HUES48 (cell line): ENCODE data around the gene ATCAY.

Source experiments
- H3K27ac ChIP-seq: one replicate; pipeline ENCODE4 v1.7.0; 2013; ENCODE audit warnings: low read depth, low read length, inconsistent platforms
- H3K27me3 ChIP-seq: 2 replicates; pipeline ENCODE4 v1.6.1; 2013; ENCODE audit warnings: mild to moderate bottlenecking, low read length; ENCODE audit not compliant: control insufficient read depth, insufficient read depth
- H3K36me3 ChIP-seq: 2 replicates; pipeline ENCODE4 v1.6.1; 2013; ENCODE audit warnings: low read length; ENCODE audit not compliant: control insufficient read depth, insufficient read depth
- H3K4me1 ChIP-seq: 2 replicates; pipeline ENCODE4 v1.6.1; 2013; ENCODE audit warnings: mild to moderate bottlenecking, low read length; ENCODE audit not compliant: control insufficient read depth, insufficient read depth
- H3K4me3 ChIP-seq: 2 replicates; pipeline ENCODE4 v1.5.1; 2013; ENCODE audit warnings: mild to moderate bottlenecking, low read depth, low read length
- H3K9ac ChIP-seq: 2 replicates; pipeline ENCODE4 v1.6.1; 2013; ENCODE audit warnings: mild to moderate bottlenecking, low read depth, low read length, moderate library complexity
- H3K9me3 ChIP-seq: 2 replicates; pipeline ENCODE4 v1.6.1; 2013; ENCODE audit warnings: low read length; ENCODE audit not compliant: control insufficient read depth, insufficient read depth

Gene ATCAY, protein sequence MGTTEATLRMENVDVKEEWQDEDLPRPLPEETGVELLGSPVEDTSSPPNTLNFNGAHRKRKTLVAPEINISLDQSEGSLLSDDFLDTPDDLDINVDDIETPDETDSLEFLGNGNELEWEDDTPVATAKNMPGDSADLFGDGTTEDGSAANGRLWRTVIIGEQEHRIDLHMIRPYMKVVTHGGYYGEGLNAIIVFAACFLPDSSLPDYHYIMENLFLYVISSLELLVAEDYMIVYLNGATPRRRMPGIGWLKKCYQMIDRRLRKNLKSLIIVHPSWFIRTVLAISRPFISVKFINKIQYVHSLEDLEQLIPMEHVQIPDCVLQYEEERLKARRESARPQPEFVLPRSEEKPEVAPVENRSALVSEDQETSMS

DNA sequence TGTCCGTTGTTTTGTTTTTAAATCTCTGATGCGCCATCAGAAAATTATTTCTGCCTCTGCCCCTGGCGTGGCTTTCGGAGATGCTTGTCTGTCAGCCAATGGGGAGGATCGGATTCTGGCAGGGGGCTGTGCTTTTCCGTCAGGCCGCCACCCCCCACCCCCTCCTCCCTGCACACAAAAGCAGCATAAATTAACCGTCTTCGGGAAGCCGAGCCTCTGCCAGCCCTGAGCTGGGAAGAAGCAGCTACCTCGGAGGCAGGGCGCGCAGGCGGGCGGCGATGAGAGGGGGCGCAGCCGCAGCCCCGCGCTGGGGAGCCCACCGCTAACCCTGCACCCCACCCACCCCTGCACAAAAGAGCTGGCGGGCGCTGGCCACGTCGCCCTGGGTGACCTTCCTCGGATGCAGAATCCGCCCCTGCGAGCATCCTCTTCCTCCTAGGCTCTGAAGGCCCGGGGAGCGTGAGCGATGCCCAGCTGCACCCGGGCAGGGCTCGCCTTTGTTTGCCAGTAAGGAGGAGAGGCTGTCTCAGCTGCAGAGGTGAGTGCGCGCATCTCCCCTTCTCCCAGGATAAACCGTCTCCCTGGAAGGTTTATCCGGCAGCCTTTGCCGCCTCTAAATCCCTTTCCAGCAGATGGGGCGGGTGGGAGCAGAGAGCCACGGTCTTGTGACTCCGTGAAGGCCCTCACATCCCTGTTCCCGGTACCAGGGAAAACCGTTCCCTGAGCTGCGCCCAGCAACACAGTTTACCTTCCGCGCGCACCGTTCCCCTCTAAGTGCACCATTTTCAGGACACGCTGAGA, at the start of gene ATCAY:
Gene ATCAY (plus strand): TSS at position 215 of the 801 bp plus-strand sequence. CDS start 5,083 bp downstream, outside the sequence.
- Histone ChIP-seq H3K4me3 (peak within 1 kb of the TSS; percentile 84), H3K27me3 (peaks cover 3% of the 10 kb centered on the region; the same call in 1 of the 2 replicates), H3K4me1 (no peaks in the 10 kb centered on the region), H3K27ac (no peak within 1 kb of the TSS), H3K9me3 (no peaks in the 10 kb centered on the region), H3K9ac (peak within 1 kb of the TSS; percentile 55), H3K36me3 (peaks cover 2% of the 10 kb centered on the region; the same call in 1 of the 2 replicates)

DNA sequence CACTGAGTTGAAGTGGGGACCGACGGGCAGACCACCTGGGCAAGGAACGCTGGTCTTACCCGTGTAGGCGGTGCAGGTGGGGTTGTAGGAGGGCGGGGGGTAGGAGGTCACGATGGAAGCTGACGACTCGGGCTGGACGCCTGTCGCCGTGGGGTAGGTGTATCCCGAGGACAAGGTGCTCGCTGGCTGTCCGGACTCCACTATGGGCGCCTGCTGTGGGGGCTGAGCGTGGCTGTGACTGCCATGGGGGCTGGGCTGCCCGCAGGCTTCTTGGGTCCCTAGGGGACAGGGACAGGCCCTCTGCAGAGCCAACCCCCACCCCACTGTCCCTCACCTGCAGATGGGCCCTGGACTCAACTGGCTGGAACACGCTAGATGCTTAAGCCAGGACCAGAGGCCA, 48.9 kb upstream of the ATCAY start:
- Histone ChIP-seq H3K36me3 (no peaks in the 10 kb centered on the region), H3K9me3 (no peaks in the 10 kb centered on the region), H3K27me3 (no peaks in the 10 kb centered on the region), H3K9ac (no peak overlapping the region), H3K4me1 (no peaks in the 10 kb centered on the region), H3K27ac (no peak overlapping the region), H3K4me3 (no peak overlapping the region)

DNA sequence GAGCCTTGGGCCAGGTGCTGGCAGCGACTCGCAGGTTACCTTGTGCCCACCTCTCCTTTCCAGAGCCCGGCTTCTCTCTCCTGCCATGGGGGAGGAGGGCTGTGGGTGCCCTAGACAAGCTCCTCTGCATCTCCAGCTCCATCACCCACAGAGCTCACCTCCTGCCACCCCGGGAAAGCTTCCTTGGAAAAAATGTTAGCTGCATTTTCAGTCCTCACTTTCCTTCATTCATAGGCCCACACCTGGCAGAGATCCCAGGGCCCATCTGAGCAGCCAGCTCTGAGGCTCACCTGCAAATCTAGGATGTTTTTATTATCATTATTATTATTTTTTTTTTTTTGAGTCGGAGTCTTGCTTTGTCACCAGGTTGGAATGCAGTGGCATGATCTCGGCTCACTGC, 48.5 kb upstream of the ATCAY start:
- Histone ChIP-seq H3K4me1 (no peaks in the 10 kb centered on the region), H3K36me3 (no peaks in the 10 kb centered on the region), H3K27ac (no peak overlapping the region), H3K27me3 (no peaks in the 10 kb centered on the region), H3K9ac (no peak overlapping the region), H3K9me3 (no peaks in the 10 kb centered on the region), H3K4me3 (no peak overlapping the region)

DNA sequence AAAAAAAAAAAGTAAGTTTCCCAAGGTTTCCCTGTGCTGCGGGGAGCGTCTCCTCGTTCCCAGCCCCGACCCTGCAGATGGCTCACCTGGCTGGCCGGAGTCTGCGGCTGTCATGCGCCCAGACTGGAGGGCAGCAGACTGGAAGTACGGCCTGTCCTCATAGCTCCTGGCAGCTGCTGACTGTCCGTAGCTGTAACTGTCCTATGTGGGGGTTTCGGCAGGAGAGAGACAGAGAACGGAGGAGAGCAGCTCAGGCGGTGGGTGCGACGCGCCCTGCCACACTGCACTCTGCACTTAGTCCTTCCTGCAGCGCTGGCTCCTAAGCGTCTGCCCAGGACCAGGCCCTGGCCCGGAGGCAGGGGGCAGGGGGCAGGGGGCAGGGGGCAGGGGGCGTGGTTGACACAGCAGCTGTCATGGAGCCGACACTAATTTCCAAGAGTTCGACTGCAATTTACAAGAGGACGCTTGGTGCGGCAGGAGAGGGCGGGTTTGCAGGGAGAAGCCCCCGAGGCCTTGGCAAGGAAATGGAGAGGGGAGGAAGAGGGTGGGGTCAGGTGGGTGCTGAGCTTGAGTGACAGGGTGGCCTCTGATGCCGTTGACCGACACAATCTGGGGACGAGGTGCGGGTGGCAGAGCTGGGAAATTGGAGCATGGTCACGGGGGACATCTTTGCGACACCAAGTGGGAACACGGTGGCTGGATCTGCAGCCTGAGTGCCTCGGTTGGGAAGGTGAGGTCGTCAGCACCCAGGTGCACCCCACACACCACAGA, 46.7 kb upstream of the ATCAY start:
- peaks cover 4% of the 10 kb centered on the region; the same call in 1 of the 2 replicates for H3K9me3 ChIP-seq
- H3K9ac ChIP-seq: no peak overlapping the region
- H3K27ac ChIP-seq: no peak overlapping the region
- H3K27me3 ChIP-seq: no peaks in the 10 kb centered on the region
- no peaks in the 10 kb centered on the region for H3K4me1 ChIP-seq
- H3K4me3 ChIP-seq: no peak overlapping the region
- H3K36me3 ChIP-seq: no peaks in the 10 kb centered on the region

DNA sequence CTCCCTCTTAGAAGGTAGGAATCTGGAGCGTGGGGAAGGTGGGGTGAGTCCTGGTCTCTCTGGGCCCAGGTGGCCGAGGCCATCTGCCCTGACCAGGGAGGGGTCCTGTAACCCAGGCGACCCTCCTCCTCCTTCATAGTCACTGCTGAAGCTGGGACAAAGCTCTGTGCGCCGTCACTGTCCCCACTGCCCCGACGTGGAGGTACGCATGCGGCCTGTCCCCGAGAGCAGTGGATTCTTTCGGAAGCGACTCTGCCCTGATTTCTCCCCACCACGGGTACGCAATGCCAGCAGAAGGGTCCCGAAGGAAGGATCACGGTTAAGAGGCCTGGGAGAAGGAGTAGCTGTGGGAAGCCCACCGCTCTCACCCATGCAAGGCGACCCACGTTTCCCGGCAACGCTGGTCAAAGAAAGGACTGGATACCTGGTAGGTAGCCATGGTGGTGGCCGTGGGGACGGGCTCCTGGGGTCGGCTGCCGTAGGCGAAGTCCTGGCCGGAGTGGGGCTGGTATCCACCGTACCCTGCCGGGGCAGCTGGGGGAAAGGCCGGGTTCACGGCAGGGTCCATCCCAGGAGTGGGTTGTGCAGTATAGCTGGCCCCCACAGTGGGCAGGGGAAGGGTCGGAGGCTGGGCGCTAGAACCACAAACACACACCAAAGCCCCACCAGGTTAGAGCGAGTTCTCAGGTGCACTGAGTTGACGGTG, 46.0 kb upstream of the ATCAY start:
- peaks cover 4% of the 10 kb centered on the region; the same call in 1 of the 2 replicates for H3K9me3 ChIP-seq
- H3K4me1 ChIP-seq: no peaks in the 10 kb centered on the region
- H3K9ac ChIP-seq: no peak overlapping the region
- H3K36me3 ChIP-seq: no peaks in the 10 kb centered on the region
- no peak overlapping the region for H3K27ac ChIP-seq
- H3K27me3 ChIP-seq: no peaks in the 10 kb centered on the region
- H3K4me3 ChIP-seq: no peak overlapping the region

DNA sequence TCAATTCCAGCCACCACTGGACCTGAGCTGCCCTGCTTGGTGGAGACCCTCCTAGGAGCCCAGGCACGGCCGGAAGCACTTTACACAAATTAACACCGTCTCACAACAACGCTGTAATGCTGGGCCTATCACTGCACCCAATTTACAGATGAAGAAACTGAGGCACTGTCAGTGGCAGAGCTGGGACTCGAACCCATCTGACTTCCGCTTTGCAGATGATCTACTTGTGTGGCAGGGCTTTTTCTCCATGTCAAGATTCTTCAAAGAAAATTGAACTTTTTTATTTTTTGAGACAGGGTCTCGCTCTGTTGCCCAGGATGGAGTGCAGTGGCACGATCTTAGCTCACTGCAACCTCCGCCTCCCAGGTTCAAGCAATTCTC, 45.4 kb upstream of the ATCAY start:
- no peaks in the 10 kb centered on the region for H3K4me1 ChIP-seq
- no peak overlapping the region for H3K9ac ChIP-seq
- H3K27me3 ChIP-seq: no peaks in the 10 kb centered on the region

DNA sequence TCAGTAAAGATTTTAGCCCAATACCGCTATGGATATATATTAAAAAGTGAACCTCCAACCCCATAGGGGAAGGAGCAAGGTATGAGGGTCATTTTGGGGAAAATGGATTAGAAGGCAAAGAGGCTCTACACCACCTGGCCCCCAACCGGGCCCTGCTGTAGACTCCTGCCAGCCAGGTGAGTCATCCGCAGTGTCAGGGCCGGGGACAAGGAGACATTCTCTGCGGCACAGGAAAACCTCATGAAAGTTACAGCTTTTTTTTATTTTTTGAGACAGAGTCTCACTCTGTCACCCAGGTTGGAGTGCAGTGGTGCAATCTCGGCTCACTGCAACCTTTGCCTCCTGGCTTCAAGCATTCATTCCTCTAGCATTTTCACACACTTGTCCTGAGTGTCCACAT, 43.6 kb upstream of the ATCAY start:
- no peak overlapping the region for H3K4me3 ChIP-seq

More for the DNA sequence above, 45.4 kb upstream of the ATCAY start:
- H3K27ac ChIP-seq: no peak overlapping the region
- no peaks in the 10 kb centered on the region for H3K36me3 ChIP-seq
- H3K4me3 ChIP-seq: no peak overlapping the region
- peaks cover 4% of the 10 kb centered on the region; the same call in 1 of the 2 replicates for H3K9me3 ChIP-seq

DNA sequence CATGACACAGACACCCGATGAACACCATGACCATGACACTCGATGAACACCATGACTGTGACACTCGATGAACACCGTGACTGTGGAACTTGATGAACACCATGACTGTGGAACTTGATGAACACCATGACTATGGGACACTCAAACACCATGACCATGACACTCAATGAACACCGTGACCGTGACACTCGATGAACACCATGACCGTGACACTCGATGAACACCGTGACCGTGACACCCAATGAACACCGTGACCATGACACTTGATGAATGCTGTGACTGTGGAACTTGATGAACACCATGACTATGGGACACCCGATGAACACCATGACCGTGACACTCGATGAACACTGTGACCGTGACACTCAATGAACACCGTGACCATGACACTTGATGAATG, 43.2 kb upstream of the ATCAY start:
- Histone ChIP-seq H3K9ac (no peak overlapping the region), H3K9me3 (peaks cover 4% of the 10 kb centered on the region; the same call in 1 of the 2 replicates), H3K4me1 (no peaks in the 10 kb centered on the region), H3K27ac (no peak overlapping the region), H3K4me3 (no peak overlapping the region), H3K36me3 (no peaks in the 10 kb centered on the region), H3K27me3 (no peaks in the 10 kb centered on the region)

More for the DNA sequence above, 43.6 kb upstream of the ATCAY start:
- Histone ChIP-seq H3K9ac (no peak overlapping the region), H3K27ac (no peak overlapping the region), H3K9me3 (peaks cover 4% of the 10 kb centered on the region; the same call in 1 of the 2 replicates), H3K36me3 (no peaks in the 10 kb centered on the region), H3K4me1 (no peaks in the 10 kb centered on the region), H3K27me3 (no peaks in the 10 kb centered on the region)

DNA sequence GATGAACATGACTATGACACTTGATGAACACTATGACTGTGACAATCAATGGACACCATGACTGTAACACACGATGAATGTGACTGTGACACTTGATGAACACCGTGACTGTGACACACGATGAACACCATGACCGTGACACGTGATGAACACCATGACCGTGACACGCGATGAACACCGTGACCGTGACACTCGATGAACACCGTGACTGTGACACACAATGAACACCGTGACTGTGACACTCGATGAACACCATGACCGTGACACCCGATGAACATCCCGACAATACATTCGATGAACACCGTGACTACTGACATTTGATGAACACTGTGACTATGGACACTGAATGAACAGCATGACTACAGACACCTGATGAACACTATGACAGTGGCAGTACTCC, 42.6 kb upstream of the ATCAY start:
- Histone ChIP-seq H3K36me3 (no peaks in the 10 kb centered on the region), H3K9ac (no peak overlapping the region), H3K4me1 (no peaks in the 10 kb centered on the region), H3K4me3 (no peak overlapping the region), H3K27ac (no peak overlapping the region), H3K9me3 (peaks cover 4% of the 10 kb centered on the region; the same call in 1 of the 2 replicates), H3K27me3 (no peaks in the 10 kb centered on the region)

DNA sequence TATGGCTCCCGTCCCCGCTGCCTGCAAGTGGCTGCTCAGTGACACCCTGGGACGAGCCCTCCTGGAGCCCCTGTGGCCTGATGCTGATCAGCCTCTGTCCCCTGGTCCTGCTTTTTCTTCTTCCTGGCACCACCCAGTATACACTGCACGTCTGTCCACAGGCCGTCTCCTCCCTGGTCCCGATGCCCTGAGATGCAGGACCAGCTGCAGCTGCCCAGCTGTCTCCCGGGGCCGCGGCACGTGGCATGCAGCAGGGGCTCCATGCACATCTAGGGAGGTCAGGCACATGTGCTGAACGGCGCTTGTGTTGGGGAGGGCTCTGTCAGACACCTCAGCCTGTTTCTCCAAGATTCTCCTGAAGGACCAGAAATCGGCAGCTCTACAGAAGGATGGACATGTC, 41.8 kb upstream of the ATCAY start:
- no peak overlapping the region for H3K9ac ChIP-seq
- H3K4me3 ChIP-seq: no peak overlapping the region
- H3K27me3 ChIP-seq: no peaks in the 10 kb centered on the region
- no peaks in the 10 kb centered on the region for H3K4me1 ChIP-seq
- H3K36me3 ChIP-seq: no peaks in the 10 kb centered on the region
- H3K9me3 ChIP-seq: peaks cover 4% of the 10 kb centered on the region; the same call in 1 of the 2 replicates
- H3K27ac ChIP-seq: no peak overlapping the region
